H1 (cell line): ENCODE data around the gene VAV2. TPM values are rescaled to one million over a fixed set of nuclear protein-coding genes. Genes with fewer than 3 reads are reported as not detected.

Experiments used
- CHD1 ChIP-seq: IDR thresholded peaks from 2 replicates; pipeline ENCODE4 v1.6.1; 2012; ENCODE audit warnings: low read depth, low read length, improper control_type of control experiment
- CHD7 ChIP-seq: fragments of 300-600 bp; sonication (generic); IDR thresholded peaks from 2 replicates; pipeline ENCODE4 v1.7.1; 2012; ENCODE audit warnings: low read length, moderate library complexity, mild to moderate bottlenecking, inconsistent platforms; ENCODE audit not compliant: insufficient replicate concordance
- EZH2 ChIP-seq: fragments of 200-600 bp; sonication (generic); IDR thresholded peaks from 2 replicates; pipeline ENCODE4 v1.7.1; 2012; ENCODE audit warnings: low read depth, mild to moderate bottlenecking, moderate library complexity, low read length, inconsistent platforms; ENCODE audit not compliant: severe bottlenecking
- HDAC2 ChIP-seq, 2 experiments: fragments of 300-600 bp in 1 of 2; sonication (generic) in 1 of 2; IDR thresholded peaks; 2 replicates each; pipeline ENCODE4 v1.6.1; 2011 to 2012; ENCODE audit warnings: low read depth in 2 of 2, low read length in 2 of 2, mild to moderate bottlenecking in 2 of 2, moderate library complexity in 2 of 2, borderline replicate concordance in 1 of 2, inconsistent platforms in 1 of 2
- HDAC6 ChIP-seq: IDR thresholded peaks from one replicate; pipeline ENCODE4 v1.7.1; 2012; ENCODE audit warnings: low read depth, mild to moderate bottlenecking, inconsistent platforms, low read length, moderate library complexity
- JUN ChIP-seq: IDR thresholded peaks from 2 replicates; pipeline ENCODE4 v1.6.1; 2011; ENCODE audit warnings: low read depth, mild to moderate bottlenecking, improper control_type of control experiment, low read length
- JUND ChIP-seq: IDR thresholded peaks from 2 replicates; pipeline ENCODE4 v1.6.1; 2011; ENCODE audit warnings: mild to moderate bottlenecking, improper control_type of control experiment, low read length
- MAX ChIP-seq: IDR thresholded peaks from 2 replicates; pipeline ENCODE4 v1.6.1; 2012; ENCODE audit warnings: inconsistent platforms
- POLR2AphosphoS5 ChIP-seq: IDR thresholded peaks from 2 replicates; pipeline ENCODE4 v1.6.1; 2011; ENCODE audit warnings: low read depth, low read length
- SIN3A ChIP-seq, 2 experiments: IDR thresholded peaks in 1 of 2; conservative IDR thresholded peaks in 1 of 2; 2 replicates each; pipeline ENCODE4 v1.6.1; 2011 to 2012; ENCODE audit warnings: low read length in 2 of 2, improper control_type of control experiment in 1 of 2, low read depth in 1 of 2, mild to moderate bottlenecking in 1 of 2
- SIRT6 ChIP-seq: IDR thresholded peaks from one replicate; pipeline ENCODE4 v1.7.1; 2012; ENCODE audit warnings: low read length, inconsistent platforms
- ZNF274 ChIP-seq: IDR thresholded peaks from 2 replicates; pipeline ENCODE4 v1.7.0; 2012; ENCODE audit warnings: low read length, borderline replicate concordance; ENCODE audit errors: extremely low read depth
- polyA plus RNA-seq, 7 experiments: library from polyadenylated mRNA; depleted of rRNA in 3 of 7; stranded (reverse) in 5 of 7; unstranded in 2 of 7; fragments of >200 nt in 5 of 7; fragments of 200-250 nt in 2 of 7; gene quantifications; 1 replicate in 5 of 7; 2 replicates in 1 of 7; 4 replicates in 1 of 7; pipeline versions ENCODE4 v1.2.1 to v1.2.3, GENCODE V29; 2011 to 2013; ENCODE audit warnings: missing spikeins in 2 of 7, mixed read lengths in 2 of 7
- total RNA-seq: library from RNA; stranded (reverse); fragmentation: NEBNext Ultra II Directional; extraction: Animal tissue kit (Norgen Biotek cat#: 25700); gene quantifications from 2 replicates; pipeline ENCODE4 v1.2.1, GENCODE V29; 2021

The VAV2 gene
- total and polyA plus RNA-seq, 2 of the 8 experiments (the other 6 are each of a cell fraction or from before 2014, with no cell fraction given), result 13.6 to 37.6 TPM

GRCh38 chr9:133875131-133875530, 117.0 kb downstream of the VAV2 start (continued):
- TF ChIP-seq CHD7 (no peak), CHD1 (no peak), POLR2AphosphoS5 (no peak), JUN (no peak), MAX (no peak), HDAC6 (no peak), HDAC2 (IDR thresholded peaks at IDR 0.05; ENCODE audit: borderline replicate concordance in 1 of 2, low read depth in 2 of 2, low read length in 2 of 2) (no peak), EZH2 (no peak), JUND (no peak), ZNF274 (no peak), SIRT6 (no peak), SIN3A (conservative IDR thresholded peaks at IDR 0.05 in 1 of 2, IDR thresholded peaks at IDR 0.05 in 1 of 2; ENCODE audit: low read depth in 1 of 2, low read length in 2 of 2) (no peak)
